ENCODE results near the gene CYSRT1. TPM values are rescaled to one million over a fixed set of nuclear protein-coding genes. Genes with fewer than 3 reads are reported as not detected.

The CYSRT1 gene
- total RNA-seq, 1 donor from 2014 or later, result 2.1 TPM

DNA sequence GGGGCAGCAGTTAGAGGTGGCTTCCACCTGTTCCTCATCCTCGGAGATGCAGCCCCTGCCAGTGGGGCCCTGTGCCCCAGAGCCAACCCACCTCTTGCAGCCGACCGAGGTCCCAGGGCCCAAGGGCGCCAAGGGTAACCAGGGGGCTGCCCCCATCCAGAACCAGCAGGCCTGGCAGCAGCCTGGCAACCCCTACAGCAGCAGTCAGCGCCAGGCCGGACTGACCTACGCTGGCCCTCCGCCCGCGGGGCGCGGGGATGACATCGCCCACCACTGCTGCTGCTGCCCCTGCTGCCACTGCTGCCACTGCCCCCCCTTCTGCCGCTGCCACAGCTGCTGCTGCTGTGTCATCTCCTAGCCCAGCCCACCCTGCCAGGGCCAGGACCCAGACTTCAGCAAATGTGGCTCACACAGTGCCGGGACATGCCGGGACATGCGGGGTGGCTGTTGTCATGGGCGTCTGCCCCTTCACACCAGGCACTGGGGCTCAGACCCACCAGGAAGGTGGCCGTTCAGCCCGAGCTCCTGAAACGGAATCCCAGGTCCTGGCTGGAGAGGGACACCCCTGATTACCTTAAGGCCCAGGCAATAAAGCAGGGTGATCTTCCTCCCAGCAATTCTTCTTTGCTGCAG lies 841 bp downstream of the CYSRT1 start:
- Histone ChIP-seq H3K4me3 (ENCODE audit: low read depth, low read length) (no peak overlapping the region), H3K27me3 (ENCODE audit: control insufficient read depth, insufficient read depth, low read length) (peaks cover 21% of the 10 kb centered on the region), H3K36me3 (ENCODE audit: control insufficient read depth, insufficient read depth, low read length) (no peaks in the 10 kb centered on the region)
- DNase-seq (ENCODE audit: low read depth), result no peak
- TF ChIP-seq, protein P1, sequence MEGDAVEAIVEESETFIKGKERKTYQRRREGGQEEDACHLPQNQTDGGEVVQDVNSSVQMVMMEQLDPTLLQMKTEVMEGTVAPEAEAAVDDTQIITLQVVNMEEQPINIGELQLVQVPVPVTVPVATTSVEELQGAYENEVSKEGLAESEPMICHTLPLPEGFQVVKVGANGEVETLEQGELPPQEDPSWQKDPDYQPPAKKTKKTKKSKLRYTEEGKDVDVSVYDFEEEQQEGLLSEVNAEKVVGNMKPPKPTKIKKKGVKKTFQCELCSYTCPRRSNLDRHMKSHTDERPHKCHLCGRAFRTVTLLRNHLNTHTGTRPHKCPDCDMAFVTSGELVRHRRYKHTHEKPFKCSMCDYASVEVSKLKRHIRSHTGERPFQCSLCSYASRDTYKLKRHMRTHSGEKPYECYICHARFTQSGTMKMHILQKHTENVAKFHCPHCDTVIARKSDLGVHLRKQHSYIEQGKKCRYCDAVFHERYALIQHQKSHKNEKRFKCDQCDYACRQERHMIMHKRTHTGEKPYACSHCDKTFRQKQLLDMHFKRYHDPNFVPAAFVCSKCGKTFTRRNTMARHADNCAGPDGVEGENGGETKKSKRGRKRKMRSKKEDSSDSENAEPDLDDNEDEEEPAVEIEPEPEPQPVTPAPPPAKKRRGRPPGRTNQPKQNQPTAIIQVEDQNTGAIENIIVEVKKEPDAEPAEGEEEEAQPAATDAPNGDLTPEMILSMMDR (IDR thresholded peaks at IDR 0.05; ENCODE audit: insufficient read depth, low read length, poor library complexity, severe bottlenecking), result no peak

DNA sequence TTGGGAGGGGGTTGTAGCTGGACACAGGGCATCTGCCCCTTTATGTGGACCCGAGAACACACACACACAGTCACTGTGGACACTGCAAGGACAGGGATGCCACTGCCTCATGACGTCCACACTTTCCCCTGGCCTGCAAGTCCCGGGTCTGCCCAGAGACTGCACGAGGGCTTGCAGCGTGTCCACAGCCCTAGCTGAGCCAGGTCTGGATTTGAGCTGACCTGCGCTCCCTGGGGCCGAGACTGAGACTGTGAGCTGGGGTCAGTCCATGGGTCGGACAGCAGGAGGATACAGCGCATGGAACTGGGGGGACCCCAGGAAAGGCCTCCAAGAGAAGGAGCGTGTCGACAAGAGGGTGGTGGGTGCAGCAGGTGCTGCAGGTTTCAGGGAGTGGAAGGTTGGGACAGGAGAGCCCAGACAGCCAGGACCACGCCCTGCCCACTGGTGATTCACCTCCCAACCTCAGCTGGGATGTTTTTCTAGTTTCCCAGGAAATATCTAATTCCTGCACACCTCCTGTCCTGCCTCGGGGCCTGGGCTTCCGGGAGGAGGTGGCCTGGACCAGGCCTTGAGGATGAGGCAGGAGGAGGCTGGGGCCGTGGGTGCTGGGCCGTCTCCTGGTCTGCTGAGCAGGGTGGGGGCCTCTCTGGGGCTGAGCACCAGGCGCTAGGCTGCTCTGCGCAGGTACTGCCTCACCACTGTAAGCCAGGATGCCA lies 1.5 kb downstream of the CYSRT1 start:
- Histone ChIP-seq H3K4me3 (ENCODE audit: low read depth, low read length) (no peak overlapping the region), H3K27me3 (ENCODE audit: control insufficient read depth, insufficient read depth, low read length) (peaks cover 24% of the 10 kb centered on the region), H3K36me3 (ENCODE audit: control insufficient read depth, insufficient read depth, low read length) (no peaks in the 10 kb centered on the region)
- TF ChIP-seq, protein P1 (IDR thresholded peaks at IDR 0.05; ENCODE audit: insufficient read depth, low read length, poor library complexity, severe bottlenecking), result no peak
- DNase-seq (ENCODE audit: low read depth), result no peak

DNA sequence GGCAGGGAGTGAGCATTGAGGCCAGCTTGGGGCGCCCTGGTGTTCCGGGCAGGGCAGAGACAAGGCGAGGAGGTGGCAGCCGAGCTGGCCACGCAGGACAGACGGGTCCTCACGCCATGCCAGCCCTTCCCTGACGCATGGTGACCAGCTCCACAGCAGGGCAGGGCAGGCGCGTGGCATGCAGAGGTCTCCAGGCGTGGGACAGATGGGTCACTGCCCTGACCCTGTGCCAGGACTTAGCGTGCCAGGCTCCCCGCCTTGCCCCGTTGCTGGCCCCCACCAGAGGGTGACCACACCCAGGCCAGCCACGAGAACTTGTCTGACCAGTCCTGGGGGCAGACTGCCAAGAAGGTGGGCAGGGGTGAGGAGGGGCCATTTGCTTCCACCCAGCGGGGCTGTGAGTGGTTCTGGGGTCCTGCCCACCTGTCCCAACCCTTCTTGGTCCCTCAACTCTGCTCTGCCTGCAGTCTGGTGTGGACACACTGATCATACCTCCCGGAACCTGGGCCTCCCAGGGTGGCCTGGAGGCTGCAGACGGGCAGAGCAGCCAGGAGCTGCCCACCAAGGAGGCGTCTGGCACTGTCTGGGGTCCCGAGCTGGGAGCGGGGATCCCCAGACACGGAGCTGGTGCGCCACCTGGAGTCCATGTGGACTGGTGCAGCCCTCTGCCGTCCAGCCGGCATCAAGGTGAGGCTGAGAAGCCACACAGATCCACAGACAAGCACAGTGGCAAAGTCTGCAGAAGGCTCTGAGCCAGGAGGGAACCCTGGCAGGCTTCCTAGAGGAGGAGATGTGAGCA lies 2.3 kb downstream of the CYSRT1 start, which contains the start of gene RNF224:
Gene RNF224, plus strand, starts transcription at position 449 of the 799 bp plus-strand sequence. CDS start 834 bp downstream, outside the sequence.
- no peak within 1 kb of the TSS for H3K4me3 ChIP-seq (ENCODE audit: low read depth, low read length)
- peaks cover 27% of the 10 kb centered on the region for H3K27me3 ChIP-seq (ENCODE audit: control insufficient read depth, insufficient read depth, low read length)
- TF ChIP-seq, protein P1 (IDR thresholded peaks at IDR 0.05; ENCODE audit: insufficient read depth, low read length, poor library complexity, severe bottlenecking), result peak; percentile 91
- H3K36me3 ChIP-seq (ENCODE audit: control insufficient read depth, insufficient read depth, low read length), result no peaks in the 10 kb centered on the region
- DNase-seq (ENCODE audit: low read depth), result no peak

DNA sequence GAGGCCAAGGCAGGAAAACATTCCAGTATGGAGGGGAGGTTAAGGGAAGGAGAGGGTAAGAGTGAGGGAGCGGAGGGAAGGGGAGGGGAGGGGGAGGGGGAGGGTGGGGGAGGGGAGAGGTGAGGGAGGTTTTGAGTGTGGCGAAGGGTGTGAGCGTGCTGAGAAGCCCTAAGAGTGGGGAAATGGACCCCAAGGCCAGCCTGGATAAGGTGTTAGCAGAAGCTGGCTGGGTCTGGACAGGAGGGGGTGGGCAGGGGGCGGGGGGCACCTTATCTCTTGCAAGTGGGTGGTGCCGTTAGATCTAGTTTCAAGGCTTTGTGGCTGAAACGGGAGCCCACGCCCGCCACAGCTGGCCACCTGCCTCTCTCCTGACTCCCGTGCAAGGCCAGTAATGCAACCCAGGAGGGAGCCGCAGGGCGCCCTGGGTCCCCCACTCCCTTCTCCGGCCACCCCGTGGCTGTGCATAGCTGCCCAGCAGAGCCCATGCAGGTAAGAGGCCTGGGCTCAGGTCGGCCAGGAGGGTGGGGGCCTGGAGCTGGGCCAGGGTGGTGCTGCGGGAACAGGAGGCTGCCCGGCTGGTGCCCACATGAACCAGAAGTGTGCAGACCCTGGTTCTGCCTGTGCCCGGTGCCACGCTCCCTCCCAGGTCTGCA lies 3.0 kb downstream of the CYSRT1 start:
- TF ChIP-seq, protein P1 (IDR thresholded peaks at IDR 0.05; ENCODE audit: insufficient read depth, low read length, poor library complexity, severe bottlenecking), result no peak
- DNase-seq (ENCODE audit: low read depth), result no peak
- no peaks in the 10 kb centered on the region for H3K36me3 ChIP-seq (ENCODE audit: control insufficient read depth, insufficient read depth, low read length)
- peaks cover 35% of the 10 kb centered on the region for H3K27me3 ChIP-seq (ENCODE audit: control insufficient read depth, insufficient read depth, low read length)
- no peak overlapping the region for H3K4me3 ChIP-seq (ENCODE audit: low read depth, low read length)

DNA sequence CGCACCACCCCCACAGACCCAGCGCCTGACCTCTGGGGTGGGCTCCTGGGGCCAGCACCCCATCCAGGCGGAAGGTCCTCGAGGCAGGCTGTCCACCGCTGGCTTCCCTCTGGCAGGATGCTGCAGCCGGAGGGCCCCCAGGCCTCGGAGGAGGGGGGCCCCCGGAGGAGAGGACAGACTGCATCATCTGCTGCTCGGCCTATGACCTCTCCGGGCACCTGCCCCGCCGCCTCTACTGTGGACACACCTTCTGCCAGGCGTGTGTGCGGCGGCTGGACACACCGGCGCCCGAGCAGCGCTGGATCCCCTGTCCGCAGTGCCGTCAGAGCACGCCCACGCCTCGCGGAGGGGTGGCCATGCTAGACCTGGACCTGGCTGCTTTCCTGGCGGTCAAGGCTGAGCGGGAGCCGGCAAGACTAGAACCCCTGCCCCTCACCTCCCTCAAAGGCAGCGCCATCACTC lies 3.6 kb downstream of the CYSRT1 start:
- TF ChIP-seq, protein P1 (IDR thresholded peaks at IDR 0.05; ENCODE audit: insufficient read depth, low read length, poor library complexity, severe bottlenecking), result no peak
- DNase-seq (ENCODE audit: low read depth), result no peak
- H3K36me3 ChIP-seq (ENCODE audit: control insufficient read depth, insufficient read depth, low read length), result no peaks in the 10 kb centered on the region
- H3K27me3 ChIP-seq (ENCODE audit: control insufficient read depth, insufficient read depth, low read length), result peaks cover 40% of the 10 kb centered on the region
- H3K4me3 ChIP-seq (ENCODE audit: low read depth, low read length), result no peak overlapping the region

Data from kidney epithelial cell (primary cell).